ENCODE results near the gene TRIM26.

TRIM26 gene

GRCh38 chr6:30163918-30164654, 49.1 kb downstream of the TRIM26 start:
- DNase-seq (ENCODE audit: low read depth): no peak
- TF ChIP-seq CTCF (IDR thresholded peaks at IDR 0.05; ENCODE audit: control insufficient read depth, insufficient read depth, low read depth, low read length, missing control alignments): no peak

GRCh38 chr6:30163090-30163917, 49.9 kb downstream of the TRIM26 start, which contains the start of gene TRIM15:
Gene TRIM15 (plus strand): TSS chr6:30163546. CDS start chr6:30163685, 139 bp downstream.
- no peak within 1 kb of the TSS for H3K4me3 ChIP-seq (ENCODE audit: control insufficient read depth, low read depth, low read length)
- no peak for DNase-seq (ENCODE audit: low read depth)
- no peak for TF ChIP-seq CTCF (IDR thresholded peaks at IDR 0.05; ENCODE audit: control insufficient read depth, insufficient read depth, low read depth, low read length, missing control alignments)

More at GRCh38 chr6:30163918-30164654, 49.1 kb downstream of the TRIM26 start:
- H3K4me3 ChIP-seq (ENCODE audit: control insufficient read depth, low read depth, low read length): no peak overlapping the region

- TF ChIP-seq CTCF (IDR thresholded peaks at IDR 0.05; ENCODE audit: control insufficient read depth, insufficient read depth, low read depth, low read length, missing control alignments): no peak
- H3K4me3 ChIP-seq (ENCODE audit: control insufficient read depth, low read depth, low read length): no peak overlapping the region
- DNase-seq (ENCODE audit: low read depth): no peak
These were observed 50.7 kb downstream of the TRIM26 start for GRCh38 chr6:30162265-30163089.

- TF ChIP-seq CTCF (IDR thresholded peaks at IDR 0.05; ENCODE audit: control insufficient read depth, insufficient read depth, low read depth, low read length, missing control alignments): no peak
- H3K4me3 ChIP-seq (ENCODE audit: control insufficient read depth, low read depth, low read length): no peak within 1 kb of the TSS
- DNase-seq (ENCODE audit: low read depth): no peak
These were observed 52.2 kb downstream of the TRIM26 start, which contains the start of gene TRIM10 for GRCh38 chr6:30160785-30161531. Gene TRIM10 (minus strand): TSS chr6:30161211. CDS start chr6:30160858, 353 bp downstream.

- no peak for DNase-seq (ENCODE audit: low read depth)
- TF ChIP-seq CTCF (IDR thresholded peaks at IDR 0.05; ENCODE audit: control insufficient read depth, insufficient read depth, low read depth, low read length, missing control alignments): no peak
- no peak overlapping the region for H3K4me3 ChIP-seq (ENCODE audit: control insufficient read depth, low read depth, low read length)
These were observed 53.0 kb downstream of the TRIM26 start for GRCh38 chr6:30160008-30160784.
